H1 (cell line): ENCODE measurements around the gene GABARAPL2. TPM values are rescaled to one million over a fixed set of nuclear protein-coding genes. Genes with fewer than 3 reads are reported as not detected.

Experiments used
- CEBPB ChIP-seq: IDR thresholded peaks from 2 replicates; pipeline ENCODE4 v1.6.1; 2012; ENCODE audit warnings: low read depth, low read length
- KDM5A ChIP-seq: fragments of 200-600 bp; IDR thresholded peaks from 2 replicates; pipeline ENCODE4 v1.7.1; 2012; ENCODE audit warnings: mild to moderate bottlenecking, low read length, inconsistent platforms, mixed read lengths
- NANOG ChIP-seq: IDR thresholded peaks from 2 replicates; pipeline ENCODE4 v1.6.1; 2011; ENCODE audit warnings: low read length, low read depth, mild to moderate bottlenecking, inconsistent platforms; ENCODE audit not compliant: insufficient read depth, poor library complexity, severe bottlenecking
- NRF1 ChIP-seq: IDR thresholded peaks from 2 replicates; pipeline ENCODE4 v1.6.1; 2011; ENCODE audit warnings: mild to moderate bottlenecking, low read depth, low read length, improper control_type of control experiment
- SP1 ChIP-seq: IDR thresholded peaks from 2 replicates; pipeline ENCODE4 v1.6.1; 2011; ENCODE audit warnings: low read depth, low read length
- polyA plus RNA-seq, 7 experiments: library from polyadenylated mRNA; depleted of rRNA in 3 of 7; stranded (reverse) in 5 of 7; unstranded in 2 of 7; fragments of >200 nt in 5 of 7; fragments of 200-250 nt in 2 of 7; gene quantifications; 1 replicate in 5 of 7; 2 replicates in 1 of 7; 4 replicates in 1 of 7; pipeline versions ENCODE4 v1.2.1 to v1.2.3, GENCODE V29; 2011 to 2013; ENCODE audit warnings: missing spikeins in 2 of 7, mixed read lengths in 2 of 7
- total RNA-seq: library from RNA; stranded (reverse); fragmentation: NEBNext Ultra II Directional; extraction: Animal tissue kit (Norgen Biotek cat#: 25700); gene quantifications from 2 replicates; pipeline ENCODE4 v1.2.1, GENCODE V29; 2021

Gene GABARAPL2
- total and polyA plus RNA-seq, 2 of the 8 experiments (the other 6 are each of a cell fraction or from before 2014, with no cell fraction given): 65.8 to 71.3 TPM

- TF ChIP-seq NANOG: peak; percentile 53
- no peak for TF ChIP-seq NRF1
- no peak for TF ChIP-seq KDM5A
- TF ChIP-seq CEBPB: no peak
- TF ChIP-seq SP1: 0 out of 2 replicates have a peak, but pooled peaks have one; percentile 19
Measured at GRCh38 chr16:75593825-75594820, 27.9 kb downstream of the GABARAPL2 start (continued).
